NCI-H1092 treated with DMSO at 0.1 percent for 48 hours (cell line): ENCODE results near the gene GDI1.
"Not testable (repeated sequence)": the region's sequence is repeated elsewhere in the genome, so short reads cannot be mapped to it uniquely, and the experiment has no call there.

Experiments used
- DNase-seq: peaks from one replicate; lab custom pipeline; 2025; lab: John Stamatoyannopoulos, UW

Gene GDI1

GRCh38 chrX:154436983-154437752, at the start of gene GDI1:
TSS of gene GDI1 (plus strand) at chrX:154437154. CDS start at chrX:154437255, 101 bp downstream.
- DNase-seq = peak; percentile 41

- DNase-seq = not testable (repeated sequence)
Observed at GRCh38 chrX:154388094-154388493, 48.9 kb upstream of the GDI1 start.

- not testable (repeated sequence) for DNase-seq
Observed at GRCh38 chrX:154388649-154389048, 48.3 kb upstream of the GDI1 start.

GRCh38 chrX:154389812-154390747, 46.9 kb upstream of the GDI1 start:
- not testable (repeated sequence) for DNase-seq

- DNase-seq = not testable (repeated sequence)
Observed at GRCh38 chrX:154396363-154396762, 40.6 kb upstream of the GDI1 start.

- peak; percentile 63 for DNase-seq
Observed at GRCh38 chrX:154396973-154397887, 39.7 kb upstream of the GDI1 start.

GRCh38 chrX:154397888-154398667, 38.9 kb upstream of the GDI1 start, which contains the start of gene RPL10:
TSS of gene RPL10 (plus strand) at chrX:154398377. CDS start at chrX:154398520, 143 bp downstream.
- peak; percentile 97 for DNase-seq

GRCh38 chrX:154398668-154399526, 38.1 kb upstream of the GDI1 start:
- DNase-seq = peak; percentile 81

GRCh38 chrX:154399527-154400368, 37.2 kb upstream of the GDI1 start:
- DNase-seq = no peak

GRCh38 chrX:154400369-154400817, 36.6 kb upstream of the GDI1 start:
- DNase-seq = not testable (repeated sequence)

- DNase-seq = no peak
Observed at GRCh38 chrX:154401045-154401799, 35.7 kb upstream of the GDI1 start.

- DNase-seq = peak; percentile 81
Observed at GRCh38 chrX:154401918-154402621, 34.9 kb upstream of the GDI1 start.

GRCh38 chrX:154402622-154403127, 34.3 kb upstream of the GDI1 start:
- DNase-seq = no peak

- no peak for DNase-seq
Observed at GRCh38 chrX:154403192-154403591, 33.8 kb upstream of the GDI1 start.

- no peak for DNase-seq
Observed at GRCh38 chrX:154403858-154404257, 33.1 kb upstream of the GDI1 start.

GRCh38 chrX:154404625-154405192, 32.2 kb upstream of the GDI1 start:
- DNase-seq = no peak
